Left lung (tissue), 10 donors: ENCODE measurements around the gene VGLL4. TPM values are rescaled to one million over a fixed set of nuclear protein-coding genes. Genes with fewer than 3 reads are reported as not detected.
A peak's percentile ranks its signal among the peaks of the same experiment; 100 is the strongest.

Source experiments
- ATAC-seq: fragments of 200-7000 bp; cut with Tn5 transposase; one replicate; pipeline ENCODE4 v1.9.1; 2020; ENCODE audit warnings: moderate library complexity
- DNase-seq, 4 donors: peaks; one replicate each; pipeline ENCODE4 v3.0.0-alpha.2; 2013 to 2020
- H3K27ac ChIP-seq, 2 donors: fragments of 200-600 bp; sonication (generic) in 1 of 2; one replicate each; pipeline versions ENCODE4 v1.5.0 to v1.8.0; 2020 to 2021
- H3K27me3 ChIP-seq, 2 donors: fragments of 200-600 bp; sonication (generic) in 1 of 2; one replicate each; pipeline versions ENCODE4 v1.5.0 to v1.8.0; 2020 to 2021
- H3K36me3 ChIP-seq, 2 donors: fragments of 200-600 bp; sonication (generic) in 1 of 2; one replicate each; pipeline versions ENCODE4 v1.5.0 to v1.8.0; 2020 to 2021
- H3K4me1 ChIP-seq, 2 donors: fragments of 200-600 bp; one replicate each; pipeline ENCODE4 v1.8.0; 2021
- H3K4me3 ChIP-seq, 2 donors: fragments of 200-600 bp; sonication (generic) in 1 of 2; one replicate each; pipeline versions ENCODE4 v1.5.0 to v1.8.0; 2020 to 2021; ENCODE audit warnings: mild to moderate bottlenecking in 1 of 2
- H3K9me3 ChIP-seq, 2 donors: fragments of 200-600 bp; sonication (generic) in 1 of 2; one replicate each; pipeline versions ENCODE4 v1.5.0 to v1.8.0; 2020 to 2021
- CTCF ChIP-seq, 2 donors: fragments of 200-600 bp; sonication (generic) in 1 of 2; IDR thresholded peaks; one replicate each; pipeline versions ENCODE4 v1.5.0 to v1.8.0; 2021; ENCODE audit warnings: antibody characterized with exemption in 2 of 2
- intact Hi-C, 2 donors: fragments of 100-400 bp; cut with DNase I; formaldehyde crosslinking; loops; one replicate each; pipeline versions ENCODE4 v1.11.2 to v1.14.2; 2022
- polyA plus RNA-seq, 6 donors: library from polyadenylated mRNA; unstranded; fragments of 120-200 nt; gene quantifications; one replicate each; pipeline ENCODE4 v1.2.1, GENCODE V29; 2013; ENCODE audit not compliant: insufficient read length in 6 of 6
- total RNA-seq, 2 donors: library from RNA; stranded (reverse); fragmentation: NEBNext Ultra II Directional; extraction: Animal tissue kit (Norgen Biotek cat#: 25700); gene quantifications; one replicate each; pipeline ENCODE4 v1.2.1, GENCODE V29; 2021
- donor health status: DM: no; HTN: yes; CAD: no.
- donor health status: DM: no; HTN: no; CAD: no.

Gene VGLL4
- total and polyA plus RNA-seq, 8 donors: 40.2 to 115 (median 106) TPM

GRCh38 chr3:11648735-11649134 lies 5.0 kb upstream of the VGLL4 start:
- H3K27me3 ChIP-seq: no peaks in the 10 kb centered on the region
- no peaks in the 10 kb centered on the region for H3K36me3 ChIP-seq
- H3K4me1 ChIP-seq: peaks cover 0 to 9% of the 10 kb centered on the region in 2 donors
- DNase-seq: no peak
- H3K9me3 ChIP-seq: no peaks in the 10 kb centered on the region
- no peak for ATAC-seq
- no peak overlapping the region for H3K4me3 ChIP-seq
- TF ChIP-seq CTCF (IDR thresholded peaks at IDR 0.05): no peak
- no peak overlapping the region for H3K27ac ChIP-seq
- intact Hi-C loops: no loop called here

GRCh38 chr3:11643201-11643603 lies 513 bp downstream of the VGLL4 start:
- Histone ChIP-seq H3K9me3 (no peaks in the 10 kb centered on the region), H3K4me3 (peak overlapping the region; percentile 61 to 63), H3K4me1 (peaks cover 3 to 43% of the 10 kb centered on the region in 2 donors), H3K36me3 (no peaks in the 10 kb centered on the region), H3K27ac (peak overlapping the region; percentile 96 to 97), H3K27me3 (no peaks in the 10 kb centered on the region)
- TF ChIP-seq CTCF (IDR thresholded peaks at IDR 0.05): no peak
- DNase-seq (peak; percentile 40 to 87 (median 56)), ATAC-seq (peak; percentile 64)
- intact Hi-C loops: no loop called here

GRCh38 chr3:11642431-11643191 lies 1.1 kb downstream of the VGLL4 start:
- Histone ChIP-seq H3K27me3 (no peaks in the 10 kb centered on the region), H3K9me3 (no peaks in the 10 kb centered on the region), H3K27ac (peak overlapping the region; percentile 96 to 97), H3K4me3 (peak overlapping the region; percentile 61 to 63), H3K4me1 (peaks cover 4 to 49% of the 10 kb centered on the region in 2 donors), H3K36me3 (no peaks in the 10 kb centered on the region)
- intact Hi-C loops: no loop called here
- TF ChIP-seq CTCF (IDR thresholded peaks at IDR 0.05): no peak
- DNase-seq (peak; percentile 77 to 93 (median 88)), ATAC-seq (peak; percentile 77)

- intact Hi-C loops: no loop called here
- ATAC-seq (peak; percentile 8), DNase-seq (peak in 2 of 4 donors; percentile 66 to 76)
- Histone ChIP-seq H3K27ac (peak overlapping the region; percentile 96 to 97), H3K27me3 (no peaks in the 10 kb centered on the region), H3K4me1 (peaks cover 11 to 53% of the 10 kb centered on the region in 2 donors), H3K36me3 (no peaks in the 10 kb centered on the region), H3K4me3 (peak overlapping the region; percentile 61 to 63), H3K9me3 (no peaks in the 10 kb centered on the region)
- TF ChIP-seq CTCF (IDR thresholded peaks at IDR 0.05): no peak
Measured at GRCh38 chr3:11641683-11642430, 1.9 kb downstream of the VGLL4 start.

- no peaks in the 10 kb centered on the region for H3K27me3 ChIP-seq
- peak overlapping the region; percentile 96 to 97 for H3K27ac ChIP-seq
- no peak for TF ChIP-seq CTCF (IDR thresholded peaks at IDR 0.05)
- no peak for DNase-seq
- H3K36me3 ChIP-seq: no peaks in the 10 kb centered on the region
- H3K9me3 ChIP-seq: no peaks in the 10 kb centered on the region
- no peak for ATAC-seq
- peaks cover 17 to 59% of the 10 kb centered on the region in 2 donors for H3K4me1 ChIP-seq
- intact Hi-C loops: no loop called here
- peak overlapping the region; percentile 61 to 63 for H3K4me3 ChIP-seq
Measured at GRCh38 chr3:11641316-11641682, 2.4 kb downstream of the VGLL4 start.
